Neural cell (in vitro differentiated cells): ENCODE results near the gene COL18A1. TPM values are rescaled to one million over a fixed set of nuclear protein-coding genes. Genes with fewer than 3 reads are reported as not detected.

Experiments used
- H2AFZ ChIP-seq: fragments of 200-600, 300-800 bp; sonication (generic), shearing (Covaris generic); 2 replicates; pipeline ENCODE4 v1.6.0; 2014; ENCODE audit warnings: low read depth, mild to moderate bottlenecking, antibody characterized with exemption, low read length, moderate library complexity
- H3F3A ChIP-seq: fragments of 200-600 bp; shearing (Covaris generic); 2 replicates; pipeline ENCODE4 v1.6.1; 2016; ENCODE audit warnings: mild to moderate bottlenecking, moderate library complexity, mixed read lengths, antibody characterized with exemption, low read length; ENCODE audit not compliant: insufficient read depth, poor library complexity, severe bottlenecking
- H3K27ac ChIP-seq: fragments of 200-600, 300-800 bp; sonication (generic), shearing (Covaris generic); 2 replicates; pipeline ENCODE4 v1.5.1; 2014; ENCODE audit warnings: mild to moderate bottlenecking, low read length, moderate library complexity
- H3K27me3 ChIP-seq: fragments of 300-800, 200-600 bp; sonication (generic), shearing (Covaris generic); 2 replicates; pipeline ENCODE4 v1.6.0; 2014; ENCODE audit warnings: mild to moderate bottlenecking, low read depth, low read length, moderate library complexity; ENCODE audit not compliant: insufficient read depth
- H3K36me3 ChIP-seq: fragments of 300-800, 200-600 bp; sonication (generic), shearing (Covaris generic); 2 replicates; pipeline ENCODE4 v1.5.1; 2014; ENCODE audit warnings: mild to moderate bottlenecking, antibody characterized with exemption, low read length, moderate library complexity; ENCODE audit not compliant: insufficient read depth
- H3K4me2 ChIP-seq: fragments of 300-800, 200-600 bp; sonication (generic), shearing (Covaris generic); 2 replicates; pipeline ENCODE4 v1.6.0; 2014; ENCODE audit warnings: mild to moderate bottlenecking, low read length
- H3K4me3 ChIP-seq: fragments of 300-800, 200-600 bp; sonication (generic), shearing (Covaris generic); 2 replicates; pipeline ENCODE4 v1.5.1; 2014; ENCODE audit warnings: mild to moderate bottlenecking, low read length, moderate library complexity
- H3K79me2 ChIP-seq: fragments of 200-600 bp; shearing (Covaris generic); replicated peaks from 2 replicates; pipeline ENCODE4 v1.6.0; 2014; ENCODE audit warnings: mild to moderate bottlenecking, low read length, moderate library complexity; ENCODE audit not compliant: insufficient read depth
- H3K9ac ChIP-seq: fragments of 300-800, 200-600 bp; sonication (generic), shearing (Covaris generic); 2 replicates; pipeline ENCODE4 v1.6.1; 2016; ENCODE audit warnings: mild to moderate bottlenecking, low read length, mixed read lengths
- H3K9me2 ChIP-seq: fragments of 200-600 bp; shearing (Covaris generic); 2 replicates; pipeline ENCODE4 v1.6.1; 2016; ENCODE audit warnings: mild to moderate bottlenecking, low read length, mixed read lengths; ENCODE audit not compliant: insufficient read depth
- H3K9me3 ChIP-seq: fragments of 200-600, 300-800 bp; sonication (generic), shearing (Covaris generic); 2 replicates; pipeline ENCODE4 v1.6.1; 2016; ENCODE audit warnings: mild to moderate bottlenecking, mixed run types, low read length, moderate library complexity, mixed read lengths
- H4K20me1 ChIP-seq: fragments of 200-600 bp; shearing (Covaris generic); 2 replicates; pipeline ENCODE4 v1.6.1; 2016; ENCODE audit warnings: mild to moderate bottlenecking, mixed run types; ENCODE audit not compliant: insufficient read depth
- EP300 ChIP-seq: fragments of 450-650 bp; conservative IDR thresholded peaks from 2 replicates; pipeline ENCODE4 v1.6.1; 2014; ENCODE audit warnings: antibody characterized with exemption, mild to moderate bottlenecking, moderate library complexity; ENCODE audit not compliant: poor library complexity, severe bottlenecking
- EZH2 ChIP-seq: fragments of 200-600, 300-800 bp; shearing (Covaris generic), sonication (generic); IDR thresholded peaks from 2 replicates; pipeline ENCODE4 v1.6.1; 2014; ENCODE audit warnings: antibody characterized with exemption, low read length, borderline replicate concordance, mild to moderate bottlenecking; ENCODE audit not compliant: insufficient read depth, poor library complexity, severe bottlenecking
- MXI1 ChIP-seq: fragments of 450-650 bp; conservative IDR thresholded peaks from 2 replicates; pipeline ENCODE4 v1.6.1; 2014; ENCODE audit warnings: antibody characterized with exemption, mild to moderate bottlenecking; ENCODE audit not compliant: poor library complexity, severe bottlenecking
- POLR2AphosphoS5 ChIP-seq: IDR thresholded peaks from 2 replicates; pipeline ENCODE4 v1.6.1; 2012
- RAD21 ChIP-seq: fragments of 450-650 bp; conservative IDR thresholded peaks from 2 replicates; pipeline ENCODE4 v1.6.1; 2014; ENCODE audit warnings: antibody characterized with exemption, mild to moderate bottlenecking, moderate library complexity
- SMC3 ChIP-seq: fragments of 450-650 bp; conservative IDR thresholded peaks from 2 replicates; pipeline ENCODE4 v1.6.1; 2014; ENCODE audit warnings: antibody characterized with exemption, mild to moderate bottlenecking, moderate library complexity; ENCODE audit not compliant: poor library complexity
- TAF1 ChIP-seq: IDR thresholded peaks from 2 replicates; pipeline ENCODE4 v1.6.1; 2012; ENCODE audit warnings: low read depth
- polyA plus RNA-seq: library from polyadenylated mRNA; depleted of rRNA; stranded (reverse); fragments of >200 nt; gene quantifications from 2 replicates; pipeline ENCODE4 v1.2.3, GENCODE V29; 2014
- TF ChIP-seq, protein P1 (sequence below): IDR thresholded peaks from 2 replicates; pipeline ENCODE4 v1.6.1; 2012; ENCODE audit warnings: borderline replicate concordance
- TF ChIP-seq, protein P2 (sequence below): fragments of 450-650 bp; IDR thresholded peaks from 2 replicates; pipeline ENCODE4 v1.5.1; 2014; ENCODE audit warnings: antibody characterized with exemption, mild to moderate bottlenecking, moderate library complexity; ENCODE audit not compliant: poor library complexity, severe bottlenecking

COL18A1 gene
- polyA plus RNA-seq, 1 donor from 2014 or later = 2.5 TPM

DNA sequence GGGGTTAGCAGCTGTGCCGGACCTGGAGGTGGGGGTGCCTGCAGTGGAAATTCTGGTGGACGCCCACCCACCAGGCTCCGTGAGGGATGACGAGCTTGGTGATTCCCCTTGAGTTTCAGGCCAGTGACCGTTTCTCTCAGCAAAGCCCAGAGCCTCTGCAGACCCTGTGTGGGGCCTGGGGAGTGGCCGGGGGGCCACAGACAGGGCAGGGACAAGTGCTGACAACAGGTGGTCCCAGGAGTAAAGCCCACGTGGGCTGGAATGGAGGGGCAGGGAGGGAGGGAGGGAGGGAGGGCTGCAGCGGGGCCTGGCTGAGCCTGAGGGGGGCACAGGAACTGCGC is 52.8 kb downstream of the COL18A1 start:
- Histone ChIP-seq H2AFZ (no peak overlapping the region), H4K20me1 (no peaks in the 10 kb centered on the region), H3K36me3 (no peaks in the 10 kb centered on the region), H3K9me3 (peaks cover 8% of the 10 kb centered on the region), H3K4me2 (no peak overlapping the region), H3K9me2 (no peaks in the 10 kb centered on the region), H3K79me2 (no peaks in the 10 kb centered on the region), H3K9ac (no peak overlapping the region), H3F3A (no peaks in the 10 kb centered on the region), H3K27ac (no peak overlapping the region), H3K27me3 (no peaks in the 10 kb centered on the region), H3K4me3 (no peak overlapping the region)
- TF ChIP-seq MXI1 (no peak), RAD21 (no peak), EP300 (no peak), TAF1 (no peak)
- TF ChIP-seq, protein P1, sequence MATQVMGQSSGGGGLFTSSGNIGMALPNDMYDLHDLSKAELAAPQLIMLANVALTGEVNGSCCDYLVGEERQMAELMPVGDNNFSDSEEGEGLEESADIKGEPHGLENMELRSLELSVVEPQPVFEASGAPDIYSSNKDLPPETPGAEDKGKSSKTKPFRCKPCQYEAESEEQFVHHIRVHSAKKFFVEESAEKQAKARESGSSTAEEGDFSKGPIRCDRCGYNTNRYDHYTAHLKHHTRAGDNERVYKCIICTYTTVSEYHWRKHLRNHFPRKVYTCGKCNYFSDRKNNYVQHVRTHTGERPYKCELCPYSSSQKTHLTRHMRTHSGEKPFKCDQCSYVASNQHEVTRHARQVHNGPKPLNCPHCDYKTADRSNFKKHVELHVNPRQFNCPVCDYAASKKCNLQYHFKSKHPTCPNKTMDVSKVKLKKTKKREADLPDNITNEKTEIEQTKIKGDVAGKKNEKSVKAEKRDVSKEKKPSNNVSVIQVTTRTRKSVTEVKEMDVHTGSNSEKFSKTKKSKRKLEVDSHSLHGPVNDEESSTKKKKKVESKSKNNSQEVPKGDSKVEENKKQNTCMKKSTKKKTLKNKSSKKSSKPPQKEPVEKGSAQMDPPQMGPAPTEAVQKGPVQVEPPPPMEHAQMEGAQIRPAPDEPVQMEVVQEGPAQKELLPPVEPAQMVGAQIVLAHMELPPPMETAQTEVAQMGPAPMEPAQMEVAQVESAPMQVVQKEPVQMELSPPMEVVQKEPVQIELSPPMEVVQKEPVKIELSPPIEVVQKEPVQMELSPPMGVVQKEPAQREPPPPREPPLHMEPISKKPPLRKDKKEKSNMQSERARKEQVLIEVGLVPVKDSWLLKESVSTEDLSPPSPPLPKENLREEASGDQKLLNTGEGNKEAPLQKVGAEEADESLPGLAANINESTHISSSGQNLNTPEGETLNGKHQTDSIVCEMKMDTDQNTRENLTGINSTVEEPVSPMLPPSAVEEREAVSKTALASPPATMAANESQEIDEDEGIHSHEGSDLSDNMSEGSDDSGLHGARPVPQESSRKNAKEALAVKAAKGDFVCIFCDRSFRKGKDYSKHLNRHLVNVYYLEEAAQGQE = no peak

DNA sequence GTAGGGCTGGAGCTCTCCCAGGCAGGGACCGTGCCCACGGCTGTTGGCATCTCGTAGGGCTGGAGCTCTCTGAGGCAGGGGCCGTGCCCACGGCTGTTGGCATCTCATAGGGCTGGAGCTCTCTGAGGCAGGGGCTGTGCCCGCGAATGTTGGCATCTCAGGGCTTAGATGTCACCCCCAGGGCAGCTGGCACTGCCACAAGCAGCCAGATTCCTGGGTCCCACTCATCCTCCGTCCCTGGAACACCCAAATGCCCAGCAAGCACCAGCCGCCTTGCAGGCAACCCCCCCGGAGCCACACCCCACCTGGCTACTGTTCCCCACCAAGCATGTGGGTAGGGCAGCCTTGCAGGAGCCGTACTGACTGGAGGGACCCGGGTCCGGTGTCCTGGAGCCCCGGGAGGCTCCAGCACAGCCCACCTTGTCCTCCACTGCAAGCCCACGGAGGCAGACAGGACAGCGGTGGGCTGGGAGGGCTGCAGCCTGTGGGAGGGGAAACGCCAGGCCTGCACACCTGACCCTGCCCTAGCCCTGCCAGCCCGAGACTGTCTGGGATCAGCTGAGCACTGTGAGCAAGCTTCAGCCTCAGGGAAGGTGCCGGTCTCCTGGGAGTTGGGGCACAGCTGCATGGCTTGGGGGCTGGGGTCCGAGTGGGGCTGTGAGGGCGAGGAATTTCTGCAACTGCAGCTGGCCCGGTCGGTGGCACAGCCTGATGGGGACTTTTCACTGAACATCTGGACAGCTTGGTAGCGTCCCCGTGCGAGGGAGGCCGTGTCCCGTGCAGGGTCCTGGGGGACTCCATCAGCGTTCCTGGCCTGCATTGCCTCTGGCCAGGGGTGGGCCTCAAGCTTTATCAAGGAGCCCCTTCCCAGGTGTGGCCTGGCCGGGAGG is 53.6 kb downstream of the COL18A1 start:
- H3K9ac ChIP-seq = no peak overlapping the region
- no peak overlapping the region for H3K4me2 ChIP-seq
- H3K4me3 ChIP-seq = no peak overlapping the region
- H3K9me3 ChIP-seq = peaks cover 8% of the 10 kb centered on the region
- no peaks in the 10 kb centered on the region for H3K36me3 ChIP-seq
- no peak overlapping the region for H2AFZ ChIP-seq
- no peaks in the 10 kb centered on the region for H3K27me3 ChIP-seq
- TF ChIP-seq POLR2AphosphoS5 = no peak
- TF ChIP-seq EP300 = no peak
- TF ChIP-seq, protein P1 = no peak
- TF ChIP-seq RAD21 = no peak
- no peak for TF ChIP-seq SMC3
- TF ChIP-seq MXI1 = no peak
- TF ChIP-seq, protein P2, sequence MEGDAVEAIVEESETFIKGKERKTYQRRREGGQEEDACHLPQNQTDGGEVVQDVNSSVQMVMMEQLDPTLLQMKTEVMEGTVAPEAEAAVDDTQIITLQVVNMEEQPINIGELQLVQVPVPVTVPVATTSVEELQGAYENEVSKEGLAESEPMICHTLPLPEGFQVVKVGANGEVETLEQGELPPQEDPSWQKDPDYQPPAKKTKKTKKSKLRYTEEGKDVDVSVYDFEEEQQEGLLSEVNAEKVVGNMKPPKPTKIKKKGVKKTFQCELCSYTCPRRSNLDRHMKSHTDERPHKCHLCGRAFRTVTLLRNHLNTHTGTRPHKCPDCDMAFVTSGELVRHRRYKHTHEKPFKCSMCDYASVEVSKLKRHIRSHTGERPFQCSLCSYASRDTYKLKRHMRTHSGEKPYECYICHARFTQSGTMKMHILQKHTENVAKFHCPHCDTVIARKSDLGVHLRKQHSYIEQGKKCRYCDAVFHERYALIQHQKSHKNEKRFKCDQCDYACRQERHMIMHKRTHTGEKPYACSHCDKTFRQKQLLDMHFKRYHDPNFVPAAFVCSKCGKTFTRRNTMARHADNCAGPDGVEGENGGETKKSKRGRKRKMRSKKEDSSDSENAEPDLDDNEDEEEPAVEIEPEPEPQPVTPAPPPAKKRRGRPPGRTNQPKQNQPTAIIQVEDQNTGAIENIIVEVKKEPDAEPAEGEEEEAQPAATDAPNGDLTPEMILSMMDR = no peak
- no peak for TF ChIP-seq EZH2
- no peak for TF ChIP-seq TAF1
- no peaks in the 10 kb centered on the region for H3K9me2 ChIP-seq
- no peaks in the 10 kb centered on the region for H4K20me1 ChIP-seq
- no peak overlapping the region for H3K27ac ChIP-seq
- no peaks in the 10 kb centered on the region for H3F3A ChIP-seq
- H3K79me2 ChIP-seq = no peaks in the 10 kb centered on the region
